Measurements from ENCODE around the gene OR5K3.

GRCh38 chr3:98432575-98432974, 42.1 kb downstream of the OR5K3 start:
- TF ChIP-seq, protein P1, sequence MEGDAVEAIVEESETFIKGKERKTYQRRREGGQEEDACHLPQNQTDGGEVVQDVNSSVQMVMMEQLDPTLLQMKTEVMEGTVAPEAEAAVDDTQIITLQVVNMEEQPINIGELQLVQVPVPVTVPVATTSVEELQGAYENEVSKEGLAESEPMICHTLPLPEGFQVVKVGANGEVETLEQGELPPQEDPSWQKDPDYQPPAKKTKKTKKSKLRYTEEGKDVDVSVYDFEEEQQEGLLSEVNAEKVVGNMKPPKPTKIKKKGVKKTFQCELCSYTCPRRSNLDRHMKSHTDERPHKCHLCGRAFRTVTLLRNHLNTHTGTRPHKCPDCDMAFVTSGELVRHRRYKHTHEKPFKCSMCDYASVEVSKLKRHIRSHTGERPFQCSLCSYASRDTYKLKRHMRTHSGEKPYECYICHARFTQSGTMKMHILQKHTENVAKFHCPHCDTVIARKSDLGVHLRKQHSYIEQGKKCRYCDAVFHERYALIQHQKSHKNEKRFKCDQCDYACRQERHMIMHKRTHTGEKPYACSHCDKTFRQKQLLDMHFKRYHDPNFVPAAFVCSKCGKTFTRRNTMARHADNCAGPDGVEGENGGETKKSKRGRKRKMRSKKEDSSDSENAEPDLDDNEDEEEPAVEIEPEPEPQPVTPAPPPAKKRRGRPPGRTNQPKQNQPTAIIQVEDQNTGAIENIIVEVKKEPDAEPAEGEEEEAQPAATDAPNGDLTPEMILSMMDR (IDR thresholded peaks at IDR 0.05) = no peak
- TF ChIP-seq EP300 (IDR thresholded peaks at IDR 0.05) (no peak), POLR2A (IDR thresholded peaks at IDR 0.05) (no peak), POLR2AphosphoS5 (IDR thresholded peaks at IDR 0.05) (no peak)

Measured in upper lobe of left lung (tissue), 4 donors.